Esophagus muscularis mucosa (tissue), 4 donors: ENCODE measurements around the gene VPS13D. TPM values are rescaled to one million over a fixed set of nuclear protein-coding genes. Genes with fewer than 3 reads are reported as not detected.

ENCODE experiments used
- DNase-seq: peaks from one replicate; pipeline ENCODE4 v3.0.0-alpha.2; 2017; ENCODE audit errors: extremely low spot score
- H3K27ac ChIP-seq, 4 donors: fragments of 200-600 bp; sonication (generic); replicated peaks in 1 of 4; 1 replicate in 3 of 4; 2 replicates in 1 of 4; pipeline ENCODE4 v1.5.1; 2016 to 2019; ENCODE audit warnings: mild to moderate bottlenecking in 1 of 4
- H3K27me3 ChIP-seq, 4 donors: fragments of 200-600 bp; sonication (generic); one replicate each; pipeline versions ENCODE4 v1.5.1 to v1.6.0; 2016 to 2019
- H3K36me3 ChIP-seq, 4 donors: fragments of 200-600 bp; sonication (generic); one replicate each; pipeline ENCODE4 v1.5.1; 2016 to 2019
- H3K4me1 ChIP-seq, 4 donors: fragments of 200-600 bp; sonication (generic); one replicate each; pipeline ENCODE4 v1.5.1; 2016 to 2019
- H3K4me3 ChIP-seq, 4 donors: fragments of 200-600 bp; sonication (generic); 1 replicate in 2 of 4; 2 replicates in 2 of 4; pipeline ENCODE4 v1.5.1; 2016 to 2019; ENCODE audit warnings: mild to moderate bottlenecking in 4 of 4, moderate library complexity in 1 of 4
- H3K9me3 ChIP-seq, 4 donors: fragments of 200-600 bp; sonication (generic); 1 replicate in 3 of 4; 2 replicates in 1 of 4; pipeline ENCODE4 v1.5.1; 2016 to 2019
- CTCF ChIP-seq, 3 experiments: fragments of 200-600 bp in 2 of 3; fragments of 450-650 bp in 1 of 3; sonication (generic) in 2 of 3; IDR thresholded peaks; one replicate each; pipeline ENCODE4 v1.5.1; 2017 to 2019; ENCODE audit warnings: antibody characterized with exemption in 3 of 3, mild to moderate bottlenecking in 2 of 3, moderate library complexity in 1 of 3
- EP300 ChIP-seq: sonication (generic); formaldehyde crosslinking; IDR thresholded peaks from one replicate; pipeline ENCODE4 v1.6.1; 2017; ENCODE audit warnings: antibody characterized with exemption
- POLR2A ChIP-seq: fragments of 450-650 bp; IDR thresholded peaks from one replicate; pipeline ENCODE4 v1.6.1; 2017; ENCODE audit warnings: antibody characterized with exemption, moderate library complexity, mild to moderate bottlenecking, low read depth
- POLR2AphosphoS5 ChIP-seq, 2 donors: sonication (generic); formaldehyde crosslinking; IDR thresholded peaks; one replicate each; pipeline ENCODE4 v1.6.1; 2017; ENCODE audit warnings: antibody characterized with exemption in 2 of 2
- WGBS: methylation state at CpG from one replicate; pipeline ENCODE4 v1.1.5; 2018; 5-methylcytosine and 5-hydroxymethylcytosine counted together
- intact Hi-C: fragments of 100-400 bp; cut with DNase I; formaldehyde crosslinking; loops from one replicate; pipeline ENCODE4 v1.15.1; 2023
- total RNA-seq, 4 donors: library from RNA; depleted of rRNA; stranded (reverse); fragments of >200 nt; gene quantifications; one replicate each; pipeline versions ENCODE4 v1.1.0 to v1.2.1, GENCODE V29; 2016

Gene VPS13D
- total RNA-seq, 4 donors from 2014 or later, result 67.8 to 93.3 (median 85.4) TPM

GRCh38 chr1:12380326-12381249 is 150.8 kb downstream of the VPS13D start:
- no peak for TF ChIP-seq EP300
- no peak for TF ChIP-seq CTCF (IDR thresholded peaks at IDR 0.05)
- TF ChIP-seq POLR2AphosphoS5 (IDR thresholded peaks at IDR 0.05), result no peak
- TF ChIP-seq POLR2A, result no peak
- no peaks in the 10 kb centered on the region for H3K27me3 ChIP-seq
- no peak overlapping the region for H3K4me3 ChIP-seq
- peaks cover 26 to 87% (median 55%) of the 10 kb centered on the region in 4 donors for H3K36me3 ChIP-seq
- H3K9me3 ChIP-seq, result no peaks in the 10 kb centered on the region
- WGBS, result 47% methylated on average over 2 of the region's 2 CpGs
- intact Hi-C loops, result no loop called here
- peaks cover 6 to 23% (median 20%) of the 10 kb centered on the region in 4 donors for H3K4me1 ChIP-seq
- no peak for DNase-seq
- peak overlapping the region in 3 of 4 donors; percentile 16 to 57 (median 21) for H3K27ac ChIP-seq

- H3K9me3 ChIP-seq, result peaks cover 0 to 12% (median 4%) of the 10 kb centered on the region in 4 donors
- intact Hi-C loops, result no loop called here
- no peak overlapping the region for H3K27ac ChIP-seq
- DNase-seq, result no peak
- 87% methylated on average over 1 of the region's 1 CpG for WGBS
- peaks cover 47 to 87% (median 64%) of the 10 kb centered on the region in 4 donors for H3K36me3 ChIP-seq
- H3K27me3 ChIP-seq, result no peaks in the 10 kb centered on the region
- TF ChIP-seq POLR2A (no peak), POLR2AphosphoS5 (IDR thresholded peaks at IDR 0.05) (no peak), CTCF (IDR thresholded peaks at IDR 0.05) (no peak), EP300 (no peak)
- no peak overlapping the region for H3K4me3 ChIP-seq
- peaks cover 6 to 23% (median 20%) of the 10 kb centered on the region in 4 donors for H3K4me1 ChIP-seq
These were observed 153.2 kb downstream of the VPS13D start for GRCh38 chr1:12383001-12383400.

GRCh38 chr1:12383786-12384185 is 154.0 kb downstream of the VPS13D start:
- TF ChIP-seq CTCF (IDR thresholded peaks at IDR 0.05), result no peak
- no peak for TF ChIP-seq POLR2A
- TF ChIP-seq POLR2AphosphoS5 (IDR thresholded peaks at IDR 0.05), result no peak
- no peak for TF ChIP-seq EP300
- intact Hi-C loops, result no loop called here
- Histone ChIP-seq H3K36me3 (peaks cover 48 to 87% (median 67%) of the 10 kb centered on the region in 4 donors), H3K9me3 (peaks cover 0 to 12% (median 4%) of the 10 kb centered on the region in 4 donors), H3K27me3 (no peaks in the 10 kb centered on the region), H3K4me3 (no peak overlapping the region), H3K27ac (no peak overlapping the region), H3K4me1 (peaks cover 6 to 23% (median 20%) of the 10 kb centered on the region in 4 donors)
- DNase-seq, result no peak
- 84% methylated on average over 1 of the region's 1 CpG for WGBS

GRCh38 chr1:12384836-12385456 is 155.1 kb downstream of the VPS13D start:
- H3K36me3 ChIP-seq, result peaks cover 48 to 87% (median 66%) of the 10 kb centered on the region in 4 donors
- TF ChIP-seq POLR2A, result no peak
- TF ChIP-seq POLR2AphosphoS5 (IDR thresholded peaks at IDR 0.05), result no peak
- no peak for TF ChIP-seq EP300
- no peak for TF ChIP-seq CTCF (IDR thresholded peaks at IDR 0.05)
- no peak overlapping the region for H3K4me3 ChIP-seq
- 88% methylated on average over 8 of the region's 8 CpGs for WGBS
- intact Hi-C loops, result no loop called here
- peaks cover 6 to 23% (median 18%) of the 10 kb centered on the region in 4 donors for H3K4me1 ChIP-seq
- no peaks in the 10 kb centered on the region for H3K27me3 ChIP-seq
- no peak for DNase-seq
- H3K27ac ChIP-seq, result no peak overlapping the region
- peaks cover 0 to 12% (median 4%) of the 10 kb centered on the region in 4 donors for H3K9me3 ChIP-seq
